Measurements from ENCODE around the gene LONP2. TPM values are rescaled to one million over a fixed set of nuclear protein-coding genes. Genes with fewer than 3 reads are reported as not detected.

The LONP2 gene
- total and polyA plus RNA-seq, 10 of the 15 experiments (the other 5 are each of a cell fraction or from before 2014, with no cell fraction given) = 8.3 to 48.0 (median 34.8) TPM

DNA sequence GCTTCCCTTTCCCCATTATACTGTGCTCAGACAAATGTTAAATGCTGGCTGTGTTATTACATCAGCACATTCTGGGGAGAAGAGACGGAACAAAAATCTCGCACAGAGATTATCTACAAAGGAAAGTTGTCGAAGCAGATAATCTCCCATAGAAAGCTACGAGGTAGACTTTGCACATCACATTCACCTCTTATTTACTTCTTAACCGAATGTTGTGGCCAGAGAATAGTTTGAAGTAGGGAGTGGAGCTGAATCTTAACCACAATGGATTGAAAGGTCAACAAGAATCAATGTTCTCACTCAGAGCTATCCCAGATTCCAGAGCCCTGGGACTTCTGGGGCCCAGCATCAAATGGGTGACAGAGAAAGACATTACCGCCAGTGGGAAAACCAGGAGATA is 28.4 kb upstream of the LONP2 start:
- in situ Hi-C loops (cut with MboI) = no loop called here
- ChIA-PET CTCF (interaction anchor here (1.2 kb wide), 1 partner anchor 33 kb away, joined by 3 read pairs; no protein-coding TSS in a partner anchor), SMC1A (ENCODE audit: uncharacterized antibody, unreplicated experiment) (no interaction called here), RAD21 (ENCODE audit: unreplicated experiment) (no interaction called here), POLR2A (no interaction called here)
- no peak overlapping the region for H3K27ac ChIP-seq (ENCODE audit: control insufficient read depth, insufficient read depth)
- H3K27me3 ChIP-seq (replicated peaks in 1 of 2; ENCODE audit: control insufficient read depth in 2 of 2, insufficient read depth in 2 of 2, low read length in 1 of 2) = peaks cover 0 to 1% of the 10 kb centered on the region in 2 experiments; a peak in 2 of 4 replicates
- DNase-seq (ENCODE audit: low read depth, low spot score) (no peak), FAIRE-seq (no peak), ATAC-seq (no peak)
- no TSS peak for BruUV-seq (replicated peaks)
- H3K4me2 ChIP-seq (ENCODE audit: control insufficient read depth, insufficient read depth) = no peak overlapping the region
- H4K20me1 ChIP-seq (ENCODE audit: control insufficient read depth, insufficient read depth) = no peaks in the 10 kb centered on the region
- WGBS (ENCODE audit: insufficient coverage, insufficient replicate concordance, low lambda C conversion rate, missing lambda C conversion rate) = 66% methylated on average over 6 of the region's 6 CpGs
- TF ChIP-seq, protein P1, sequence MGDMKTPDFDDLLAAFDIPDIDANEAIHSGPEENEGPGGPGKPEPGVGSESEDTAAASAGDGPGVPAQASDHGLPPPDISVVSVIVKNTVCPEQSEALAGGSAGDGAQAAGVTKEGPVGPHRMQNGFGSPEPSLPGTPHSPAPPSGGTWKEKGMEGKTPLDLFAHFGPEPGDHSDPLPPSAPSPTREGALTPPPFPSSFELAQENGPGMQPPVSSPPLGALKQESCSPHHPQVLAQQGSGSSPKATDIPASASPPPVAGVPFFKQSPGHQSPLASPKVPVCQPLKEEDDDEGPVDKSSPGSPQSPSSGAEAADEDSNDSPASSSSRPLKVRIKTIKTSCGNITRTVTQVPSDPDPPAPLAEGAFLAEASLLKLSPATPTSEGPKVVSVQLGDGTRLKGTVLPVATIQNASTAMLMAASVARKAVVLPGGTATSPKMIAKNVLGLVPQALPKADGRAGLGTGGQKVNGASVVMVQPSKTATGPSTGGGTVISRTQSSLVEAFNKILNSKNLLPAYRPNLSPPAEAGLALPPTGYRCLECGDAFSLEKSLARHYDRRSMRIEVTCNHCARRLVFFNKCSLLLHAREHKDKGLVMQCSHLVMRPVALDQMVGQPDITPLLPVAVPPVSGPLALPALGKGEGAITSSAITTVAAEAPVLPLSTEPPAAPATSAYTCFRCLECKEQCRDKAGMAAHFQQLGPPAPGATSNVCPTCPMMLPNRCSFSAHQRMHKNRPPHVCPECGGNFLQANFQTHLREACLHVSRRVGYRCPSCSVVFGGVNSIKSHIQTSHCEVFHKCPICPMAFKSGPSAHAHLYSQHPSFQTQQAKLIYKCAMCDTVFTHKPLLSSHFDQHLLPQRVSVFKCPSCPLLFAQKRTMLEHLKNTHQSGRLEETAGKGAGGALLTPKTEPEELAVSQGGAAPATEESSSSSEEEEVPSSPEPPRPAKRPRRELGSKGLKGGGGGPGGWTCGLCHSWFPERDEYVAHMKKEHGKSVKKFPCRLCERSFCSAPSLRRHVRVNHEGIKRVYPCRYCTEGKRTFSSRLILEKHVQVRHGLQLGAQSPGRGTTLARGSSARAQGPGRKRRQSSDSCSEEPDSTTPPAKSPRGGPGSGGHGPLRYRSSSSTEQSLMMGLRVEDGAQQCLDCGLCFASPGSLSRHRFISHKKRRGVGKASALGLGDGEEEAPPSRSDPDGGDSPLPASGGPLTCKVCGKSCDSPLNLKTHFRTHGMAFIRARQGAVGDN (IDR thresholded peaks at IDR 0.05) = no peak
- TF ChIP-seq RBBP5 (conservative IDR thresholded peaks at IDR 0.05) = no peak
- TF ChIP-seq WRNIP1 (IDR thresholded peaks at IDR 0.05; ENCODE audit: borderline replicate concordance, low read depth, low read length) = no peak
- no peak for TF ChIP-seq BACH1 (IDR thresholded peaks at IDR 0.05; ENCODE audit: borderline replicate concordance)
- TF ChIP-seq, protein P2, sequence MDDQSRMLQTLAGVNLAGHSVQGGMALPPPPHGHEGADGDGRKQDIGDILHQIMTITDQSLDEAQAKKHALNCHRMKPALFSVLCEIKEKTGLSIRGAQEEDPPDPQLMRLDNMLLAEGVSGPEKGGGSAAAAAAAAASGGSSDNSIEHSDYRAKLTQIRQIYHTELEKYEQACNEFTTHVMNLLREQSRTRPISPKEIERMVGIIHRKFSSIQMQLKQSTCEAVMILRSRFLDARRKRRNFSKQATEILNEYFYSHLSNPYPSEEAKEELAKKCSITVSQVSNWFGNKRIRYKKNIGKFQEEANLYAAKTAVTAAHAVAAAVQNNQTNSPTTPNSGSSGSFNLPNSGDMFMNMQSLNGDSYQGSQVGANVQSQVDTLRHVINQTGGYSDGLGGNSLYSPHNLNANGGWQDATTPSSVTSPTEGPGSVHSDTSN (IDR thresholded peaks at IDR 0.05; ENCODE audit: insufficient replicate concordance, low read depth, low read length) = no peak
- H3K4me3 ChIP-seq = no peak overlapping the region
- H3K79me2 ChIP-seq (ENCODE audit: control insufficient read depth, insufficient read depth, low read length) = no peaks in the 10 kb centered on the region
- H3K9ac ChIP-seq (ENCODE audit: control insufficient read depth, insufficient read depth, low read length) = no peak overlapping the region
- intact Hi-C loops (cut with micrococcal nuclease; ENCODE audit: unreplicated experiment) = no loop called here
- no peaks in the 10 kb centered on the region for H3K9me3 ChIP-seq (replicated peaks; ENCODE audit: control insufficient read depth, insufficient read depth, low read length)
- H3K4me1 ChIP-seq (ENCODE audit: control insufficient read depth, insufficient read depth, low read length) = no peaks in the 10 kb centered on the region
- no peak overlapping the region for H2AFZ ChIP-seq (ENCODE audit: control insufficient read depth, low read depth, low read length)
- H3K36me3 ChIP-seq (ENCODE audit: control insufficient read depth in 2 of 2, insufficient read depth in 2 of 2, low read length in 1 of 2) = no peaks in the 10 kb centered on the region
